T-helper 1 cell (primary cell): ENCODE data around the gene GJB4.

ENCODE experiments used
- DNase-seq, 5 donors: peaks; one replicate each; pipeline ENCODE4 v3.0.0-alpha.2; 2012 to 2020

The GJB4 gene

GRCh38 chr1:34779526-34779925, 20.0 kb downstream of the GJB4 start:
- no peak for DNase-seq

- DNase-seq, result no peak
Measured at GRCh38 chr1:34779962-34780361, 20.4 kb downstream of the GJB4 start.

DNA sequence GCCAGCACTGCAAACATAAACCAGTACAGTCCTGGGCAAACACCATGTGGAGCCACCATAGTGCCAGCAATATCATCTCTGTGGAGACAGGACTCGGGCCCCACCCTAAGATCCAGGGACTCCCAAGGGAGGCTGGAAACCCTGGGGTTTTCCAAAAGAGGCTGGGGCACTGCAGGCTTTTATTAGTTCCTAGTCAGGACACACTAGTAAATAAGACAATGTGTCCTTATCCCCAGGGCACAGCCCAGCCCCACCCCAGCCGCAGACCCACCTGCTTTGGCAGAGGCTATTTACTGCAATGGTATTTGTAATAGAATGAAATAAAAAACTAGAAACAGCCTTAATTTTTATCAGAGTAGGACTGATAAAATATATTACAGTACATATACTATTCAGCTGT, 21.0 kb downstream of the GJB4 start:
- no peak for DNase-seq

DNA sequence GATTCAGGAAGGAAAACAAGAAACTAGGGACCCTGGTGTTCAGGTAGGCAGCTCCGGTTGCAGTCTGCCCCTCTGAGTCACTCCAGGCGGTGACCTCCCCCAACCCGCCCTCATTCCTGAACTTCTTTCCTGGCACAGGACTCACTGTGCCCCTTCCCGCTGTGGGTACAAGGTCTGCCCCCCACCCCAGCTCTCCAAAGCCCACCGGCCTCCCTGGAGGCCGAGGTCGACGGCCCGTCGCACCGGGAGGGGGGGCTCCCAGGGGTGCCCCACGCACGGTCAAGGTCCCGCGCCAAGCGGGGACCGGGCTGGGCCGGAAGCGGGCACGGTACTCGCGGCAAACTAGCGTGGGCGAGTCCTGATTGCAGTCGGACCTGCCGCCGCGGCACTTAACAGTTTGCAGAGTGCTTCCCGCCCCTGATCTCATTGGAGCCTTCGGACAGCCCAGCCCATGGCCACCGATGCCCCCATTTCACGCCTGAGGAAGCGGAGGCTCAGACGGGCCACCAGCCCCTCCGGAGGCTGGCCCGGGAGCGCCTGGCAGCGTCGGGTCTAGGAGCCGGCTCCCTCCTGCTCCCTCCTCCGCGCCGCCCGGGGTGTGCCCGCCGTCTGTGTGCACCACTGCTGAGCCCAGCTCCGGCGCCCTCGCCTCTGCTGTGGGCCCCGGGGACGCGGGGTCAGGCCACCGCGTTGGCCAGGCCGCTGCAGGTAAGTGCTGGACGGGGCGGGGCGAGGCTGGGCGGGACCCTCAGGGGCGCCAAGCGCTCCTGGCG, 21.7 kb downstream of the GJB4 start, which contains the start of gene GJB3:
Gene GJB3, plus strand, starts transcription at position 144 of the 773 bp plus-strand sequence. CDS start 3,549 bp downstream, outside the sequence.
- no peak for DNase-seq

DNA sequence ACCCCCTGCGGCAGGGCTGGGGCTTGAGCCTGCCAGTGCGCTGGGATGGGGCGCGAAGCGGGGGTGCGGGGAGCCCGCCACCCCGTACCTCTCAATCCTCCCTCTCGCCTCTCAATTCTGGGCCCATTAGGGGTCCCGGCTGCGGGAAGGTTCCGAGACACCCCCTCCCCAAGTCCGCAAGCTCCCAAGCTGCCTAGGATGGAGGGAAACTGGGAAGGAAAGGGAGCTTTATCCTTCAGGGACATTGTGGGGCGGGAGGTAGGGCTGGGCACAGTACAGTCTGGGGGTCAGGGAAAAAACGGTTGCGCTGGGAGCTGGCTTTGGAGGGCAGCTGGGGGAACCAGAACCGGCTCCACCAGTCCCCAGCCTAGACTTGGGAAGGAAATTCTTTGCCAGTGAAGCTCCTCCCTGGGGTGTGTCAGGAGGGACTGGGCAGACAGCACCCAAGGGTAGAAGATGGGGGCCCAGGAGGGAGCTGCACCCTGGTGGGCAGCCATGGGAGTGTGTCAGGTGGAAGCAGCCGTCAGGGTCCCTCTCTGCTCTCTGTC, 22.4 kb downstream of the GJB4 start:
- DNase-seq, result no peak

- no peak for DNase-seq
Measured at GRCh38 chr1:34784751-34785221, 25.2 kb downstream of the GJB4 start.

DNA sequence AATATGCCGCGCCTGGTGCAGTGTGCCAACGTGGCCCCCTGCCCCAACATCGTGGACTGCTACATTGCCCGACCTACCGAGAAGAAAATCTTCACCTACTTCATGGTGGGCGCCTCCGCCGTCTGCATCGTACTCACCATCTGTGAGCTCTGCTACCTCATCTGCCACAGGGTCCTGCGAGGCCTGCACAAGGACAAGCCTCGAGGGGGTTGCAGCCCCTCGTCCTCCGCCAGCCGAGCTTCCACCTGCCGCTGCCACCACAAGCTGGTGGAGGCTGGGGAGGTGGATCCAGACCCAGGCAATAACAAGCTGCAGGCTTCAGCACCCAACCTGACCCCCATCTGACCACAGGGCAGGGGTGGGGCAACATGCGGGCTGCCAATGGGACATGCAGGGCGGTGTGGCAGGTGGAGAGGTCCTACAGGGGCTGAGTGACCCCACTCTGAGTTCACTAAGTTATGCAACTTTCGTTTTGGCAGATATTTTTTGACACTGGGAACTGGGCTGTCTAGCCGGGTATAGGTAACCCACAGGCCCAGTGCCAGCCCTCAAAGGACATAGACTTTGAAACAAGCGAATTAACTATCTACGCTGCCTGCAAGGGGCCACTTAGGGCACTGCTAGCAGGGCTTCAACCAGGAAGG, 25.8 kb downstream of the GJB4 start:
- no peak for DNase-seq

DNA sequence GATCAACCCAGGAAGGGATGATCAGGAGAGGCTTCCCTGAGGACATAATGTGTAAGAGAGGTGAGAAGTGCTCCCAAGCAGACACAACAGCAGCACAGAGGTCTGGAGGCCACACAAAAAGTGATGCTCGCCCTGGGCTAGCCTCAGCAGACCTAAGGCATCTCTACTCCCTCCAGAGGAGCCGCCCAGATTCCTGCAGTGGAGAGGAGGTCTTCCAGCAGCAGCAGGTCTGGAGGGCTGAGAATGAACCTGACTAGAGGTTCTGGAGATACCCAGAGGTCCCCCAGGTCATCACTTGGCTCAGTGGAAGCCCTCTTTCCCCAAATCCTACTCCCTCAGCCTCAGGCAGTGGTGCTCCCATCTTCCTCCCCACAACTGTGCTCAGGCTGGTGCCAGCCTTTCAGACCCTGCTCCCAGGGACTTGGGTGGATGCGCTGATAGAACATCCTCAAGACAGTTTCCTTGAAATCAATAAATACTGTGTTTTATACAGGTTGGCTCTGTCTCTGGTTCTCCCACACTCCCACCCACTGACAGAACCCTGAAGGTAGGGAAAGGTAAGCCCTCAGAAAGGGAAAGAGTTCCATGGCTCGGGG, 26.4 kb downstream of the GJB4 start:
- DNase-seq, result no peak

GRCh38 chr1:34786521-34787325, 27.2 kb downstream of the GJB4 start:
- peak in 4 of 5 donors; percentile 31 to 53 (median 38) for DNase-seq

DNA sequence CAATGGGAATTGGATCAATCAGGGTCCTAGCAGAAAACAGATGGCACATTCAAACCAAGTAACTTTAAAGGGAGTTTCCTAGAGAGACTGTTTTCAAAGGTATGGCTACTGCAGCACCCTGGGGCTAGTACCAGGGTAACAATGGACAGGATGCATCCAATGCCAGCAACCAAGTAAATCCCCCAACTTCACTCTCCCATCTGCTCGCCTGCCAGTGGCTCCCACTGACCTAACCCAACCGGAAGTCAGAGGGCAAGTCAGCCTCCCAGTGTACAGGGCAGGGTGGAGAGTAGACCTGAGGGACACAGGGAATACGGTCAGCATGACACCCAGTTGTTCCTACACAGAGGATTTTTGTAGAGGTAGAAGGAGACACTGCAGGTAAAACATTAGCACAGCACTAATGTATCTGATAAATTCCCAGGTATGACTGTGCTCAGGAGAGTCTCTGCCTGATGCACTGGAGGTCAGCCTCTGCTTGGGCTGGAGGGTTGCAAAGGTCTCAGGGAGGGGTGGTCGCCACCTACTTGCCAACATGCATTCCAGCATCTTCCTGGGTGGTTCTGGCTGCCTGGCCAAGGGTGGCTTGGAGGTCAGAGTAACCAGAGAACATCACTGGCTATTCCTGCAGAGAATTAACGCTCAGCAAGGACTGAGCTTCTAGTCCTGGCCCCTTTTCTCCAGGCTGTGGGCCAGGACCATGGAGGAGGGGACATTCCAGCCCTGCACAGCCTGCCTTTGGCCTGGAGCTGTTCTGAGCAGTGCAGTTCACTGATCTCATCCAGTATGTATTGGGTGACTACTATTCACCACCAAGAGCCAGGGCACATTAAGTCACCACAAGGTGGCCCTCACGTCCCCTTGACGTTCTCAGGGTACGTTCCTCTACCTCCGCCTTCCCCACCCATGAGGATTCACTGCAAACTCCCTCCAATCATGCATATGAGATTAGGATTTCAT, 28.2 kb downstream of the GJB4 start:
- no peak for DNase-seq

- no peak for DNase-seq
Measured at GRCh38 chr1:34790985-34791384, 31.4 kb downstream of the GJB4 start.

DNA sequence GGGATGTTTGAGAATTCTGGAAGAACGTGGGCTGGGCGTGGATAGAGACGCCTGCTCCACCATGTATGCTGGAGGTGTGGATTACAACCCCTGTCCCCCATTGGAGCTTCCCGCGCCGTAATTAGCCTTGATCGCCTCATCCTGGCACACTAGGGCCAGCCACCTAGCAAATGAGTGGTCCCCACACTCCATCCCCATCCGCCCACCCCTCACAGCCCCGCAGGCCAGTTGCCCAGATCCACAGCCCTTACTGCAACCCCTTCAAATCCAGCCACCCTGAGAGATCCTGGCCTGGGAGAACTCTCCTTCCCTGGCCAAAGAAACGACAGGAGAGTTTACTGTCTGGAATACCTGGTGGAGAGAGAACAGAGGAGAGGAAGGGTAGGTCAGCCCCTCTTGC, 32.9 kb downstream of the GJB4 start:
- no peak for DNase-seq

- DNase-seq, result no peak
Measured at GRCh38 chr1:34792868-34793727, 33.6 kb downstream of the GJB4 start, which contains the start of gene GJA4. Gene GJA4, plus strand, starts transcription at chr1:34792999. Its CDS starts 1,215 bp downstream, at chr1:34794214.

GRCh38 chr1:34794001-34794789, 34.7 kb downstream of the GJB4 start:
- DNase-seq, result no peak

DNA sequence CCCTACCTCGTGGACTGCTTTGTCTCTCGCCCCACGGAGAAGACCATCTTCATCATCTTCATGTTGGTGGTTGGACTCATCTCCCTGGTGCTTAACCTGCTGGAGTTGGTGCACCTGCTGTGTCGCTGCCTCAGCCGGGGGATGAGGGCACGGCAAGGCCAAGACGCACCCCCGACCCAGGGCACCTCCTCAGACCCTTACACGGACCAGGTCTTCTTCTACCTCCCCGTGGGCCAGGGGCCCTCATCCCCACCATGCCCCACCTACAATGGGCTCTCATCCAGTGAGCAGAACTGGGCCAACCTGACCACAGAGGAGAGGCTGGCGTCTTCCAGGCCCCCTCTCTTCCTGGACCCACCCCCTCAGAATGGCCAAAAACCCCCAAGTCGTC, 35.2 kb downstream of the GJB4 start:
- no peak for DNase-seq

DNA sequence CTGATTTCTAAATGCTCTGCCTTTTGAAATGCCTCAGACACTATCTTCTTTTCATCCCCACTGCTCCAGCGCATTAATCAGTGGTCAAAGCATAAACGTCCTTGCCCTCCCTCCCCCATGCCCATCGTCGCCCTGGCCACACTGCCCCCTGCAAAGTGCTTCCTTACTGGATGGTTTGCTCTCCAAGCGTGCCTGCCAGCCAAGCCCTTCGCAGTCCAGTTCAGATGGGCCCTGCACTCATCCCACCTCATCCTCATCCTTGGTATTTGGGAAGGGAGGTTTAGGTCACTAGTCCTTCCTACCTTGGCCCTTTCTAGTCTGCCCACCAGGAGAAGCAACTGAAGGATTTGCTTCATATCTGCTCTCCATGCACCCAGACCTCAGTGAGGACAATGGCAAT, 36.4 kb downstream of the GJB4 start:
- DNase-seq, result no peak

- no peak for DNase-seq
Measured at GRCh38 chr1:34796990-34797389, 37.5 kb downstream of the GJB4 start.

DNA sequence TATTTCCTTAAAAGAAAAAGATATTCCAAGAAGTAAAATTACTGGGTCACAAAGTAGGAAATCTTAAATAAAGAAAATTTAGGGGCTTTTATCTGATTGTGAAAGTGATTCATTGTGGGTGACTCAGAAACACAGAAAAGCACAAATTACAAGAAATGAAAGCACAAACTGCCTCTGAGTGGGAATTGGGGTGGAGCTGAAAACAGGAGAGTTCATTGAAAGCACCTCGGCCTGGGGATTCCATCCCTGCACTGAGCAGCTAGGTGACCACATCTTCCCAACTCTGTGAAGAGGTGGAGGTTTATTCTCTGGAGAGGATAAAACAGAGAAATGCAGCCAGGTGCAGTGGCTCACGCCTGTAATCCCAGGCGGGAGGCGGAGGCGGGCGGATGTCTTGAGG, 40.7 kb downstream of the GJB4 start:
- no peak for DNase-seq

- no peak for DNase-seq
Measured at GRCh38 chr1:34803770-34804169, 44.2 kb downstream of the GJB4 start.
